IMR-90 (cell line): ENCODE measurements around the gene COL7A1. TPM values are rescaled to one million over a fixed set of nuclear protein-coding genes. Genes with fewer than 3 reads are reported as not detected.

Experiments used
- ATAC-seq: fragments of 200-7000 bp; cut with Tn5 transposase; 2 replicates; pipeline ENCODE4 v1.9.1; 2020; ENCODE audit warnings: low read depth, mild to moderate bottlenecking, moderate library complexity
- BruUV-seq: library from RNA; stranded (reverse); fragments of 400-500 nt; replicated peaks from 2 replicates; lab custom pipeline; 2021; lab: Mats Ljungman, UMichigan
- CTCF ChIA-PET: fragments of 300-600 bp; formaldehyde crosslinking; extraction: SDS; loops from one replicate; lab custom pipeline; 2021; ENCODE audit warnings: antibody characterized with exemption; lab: Yijun Ruan, JAX
- POLR2A ChIA-PET: fragments of 300-600 bp; sonication (Branson Sonifier 250); formaldehyde crosslinking; loops from one replicate; lab custom pipeline; 2022; ENCODE audit warnings: antibody characterized with exemption; ENCODE audit not compliant: unreplicated experiment; lab: Charles Lee
- DNase-seq: peaks from one replicate; pipeline ENCODE4 v3.0.0; 2013
- H2AFZ ChIP-seq: replicated peaks from 2 replicates; pipeline ENCODE3; 2013; ENCODE audit warnings: low read length, mild to moderate bottlenecking; ENCODE audit not compliant: poor library complexity
- H2AK5ac ChIP-seq: 2 replicates; pipeline ENCODE4 v1.6.1; 2013; ENCODE audit warnings: low read depth, low read length, inconsistent platforms
- H2AK9ac ChIP-seq: replicated peaks from 2 replicates; pipeline ENCODE3; 2013; ENCODE audit warnings: mild to moderate bottlenecking, low read depth, low read length, moderate library complexity; ENCODE audit not compliant: poor library complexity
- H2BK120ac ChIP-seq: 2 replicates; pipeline ENCODE4 v1.6.1; 2013; ENCODE audit warnings: low read depth, low read length, inconsistent platforms
- H2BK15ac ChIP-seq: 3 replicates; pipeline ENCODE4 v1.6.1; 2013; ENCODE audit warnings: low read depth, low read length, inconsistent platforms
- H2BK20ac ChIP-seq: 2 replicates; pipeline ENCODE4 v1.6.1; 2013; ENCODE audit warnings: low read depth, mild to moderate bottlenecking, inconsistent platforms, low read length, moderate library complexity
- H2BK5ac ChIP-seq: 2 replicates; pipeline ENCODE4 v1.6.1; 2013; ENCODE audit warnings: mild to moderate bottlenecking, low read depth, low read length, inconsistent platforms; ENCODE audit not compliant: poor library complexity, severe bottlenecking
- H3K14ac ChIP-seq: replicated peaks from 2 replicates; pipeline ENCODE4 v1.6.1; 2013; ENCODE audit warnings: low read depth, low read length, inconsistent platforms
- H3K18ac ChIP-seq: 2 replicates; pipeline ENCODE4 v1.6.1; 2013; ENCODE audit warnings: low read depth, low read length, control low read depth
- H3K23ac ChIP-seq: 2 replicates; pipeline ENCODE4 v1.6.1; 2013; ENCODE audit warnings: low read depth, low read length, inconsistent platforms
- H3K27ac ChIP-seq: 2 replicates; pipeline ENCODE4 v1.5.1; 2013; ENCODE audit warnings: mild to moderate bottlenecking, control low read depth, low read length; ENCODE audit not compliant: insufficient read depth
- H3K27me3 ChIP-seq: 2 replicates; pipeline ENCODE4 v1.6.1; 2013; ENCODE audit warnings: low read length; ENCODE audit not compliant: control insufficient read depth, insufficient read depth
- H3K36me3 ChIP-seq: 2 replicates; pipeline ENCODE4 v1.6.1; 2013; ENCODE audit warnings: low read length, mixed read lengths; ENCODE audit not compliant: control insufficient read depth, insufficient read depth
- H3K4ac ChIP-seq: 2 replicates; pipeline ENCODE4 v1.6.1; 2013; ENCODE audit warnings: low read depth, low read length, inconsistent platforms
- H3K4me1 ChIP-seq: 2 replicates; pipeline ENCODE4 v1.6.1; 2013; ENCODE audit warnings: low read length, mixed read lengths; ENCODE audit not compliant: control insufficient read depth, insufficient read depth
- H3K4me2 ChIP-seq: 2 replicates; pipeline ENCODE4 v1.6.1; 2013; ENCODE audit warnings: low read depth, mild to moderate bottlenecking, control low read depth, low read length, moderate library complexity
- H3K4me3 ChIP-seq: 2 replicates; pipeline ENCODE4 v1.5.1; 2013; ENCODE audit warnings: low read depth, mild to moderate bottlenecking, control low read depth, low read length, moderate library complexity; ENCODE audit not compliant: insufficient read depth
- H3K56ac ChIP-seq: 2 replicates; pipeline ENCODE4 v1.6.1; 2013; ENCODE audit warnings: low read length, inconsistent platforms; ENCODE audit not compliant: insufficient read depth; ENCODE audit errors: extremely low read depth
- H3K79me1 ChIP-seq, 2 experiments: 2 replicates each; pipeline ENCODE4 v1.6.1; 2013; ENCODE audit warnings: low read length in 2 of 2, inconsistent platforms in 1 of 2, low read depth in 1 of 2
- H3K9ac ChIP-seq: 2 replicates; pipeline ENCODE4 v1.6.1; 2013; ENCODE audit warnings: low read depth, low read length, control low read depth
- H3K9me1 ChIP-seq: 2 replicates; pipeline ENCODE4 v1.6.1; 2013; ENCODE audit warnings: low read length, inconsistent platforms; ENCODE audit not compliant: insufficient read depth
- H3K9me3 ChIP-seq: 2 replicates; pipeline ENCODE4 v1.6.1; 2013; ENCODE audit warnings: low read length; ENCODE audit not compliant: control insufficient read depth, insufficient read depth
- H4K20me1 ChIP-seq: 2 replicates; pipeline ENCODE4 v1.6.1; 2013; ENCODE audit warnings: low read length, inconsistent platforms; ENCODE audit not compliant: insufficient read depth
- H4K5ac ChIP-seq: 2 replicates; pipeline ENCODE4 v1.6.1; 2013; ENCODE audit warnings: mild to moderate bottlenecking, low read depth, low read length, control low read depth
- H4K8ac ChIP-seq, 2 experiments: 2 replicates each; pipeline ENCODE4 v1.6.1; 2013; ENCODE audit warnings: low read depth in 2 of 2, low read length in 2 of 2, control low read depth in 1 of 2, inconsistent platforms in 1 of 2
- H4K91ac ChIP-seq: 2 replicates; pipeline ENCODE4 v1.6.1; 2013; ENCODE audit warnings: low read depth, low read length, inconsistent platforms; ENCODE audit not compliant: insufficient read depth
- BHLHE40 ChIP-seq: fragments of 150-350 bp; IDR thresholded peaks from 2 replicates; pipeline ENCODE4 v1.6.1; 2016; ENCODE audit warnings: mild to moderate bottlenecking, low read depth, low read length
- CEBPB ChIP-seq: IDR thresholded peaks from 2 replicates; pipeline ENCODE4 v1.6.1; 2012; ENCODE audit warnings: low read depth, low read length, improper control_type of control experiment
- CHD1 ChIP-seq: IDR thresholded peaks from 2 replicates; pipeline ENCODE4 v1.6.1; 2012; ENCODE audit warnings: low read depth, low read length, improper control_type of control experiment
- CTCF ChIP-seq: conservative IDR thresholded peaks from 2 replicates; pipeline ENCODE4 v1.5.1; 2012; ENCODE audit warnings: mild to moderate bottlenecking, low read depth, low read length, improper control_type of control experiment
- ELK1 ChIP-seq: fragments of 150-350 bp; IDR thresholded peaks from 2 replicates; pipeline ENCODE4 v1.6.1; 2016; ENCODE audit warnings: low read depth, mild to moderate bottlenecking, low read length, moderate library complexity, borderline replicate concordance
- MAZ ChIP-seq: IDR thresholded peaks from 2 replicates; pipeline ENCODE4 v1.6.1; 2012; ENCODE audit warnings: low read depth, mild to moderate bottlenecking, low read length, improper control_type of control experiment, moderate library complexity, borderline replicate concordance
- MXI1 ChIP-seq: IDR thresholded peaks from 2 replicates; pipeline ENCODE4 v1.6.1; 2012; ENCODE audit warnings: low read depth, mild to moderate bottlenecking, low read length, moderate library complexity, borderline replicate concordance
- POLR2A ChIP-seq: IDR thresholded peaks from 2 replicates; pipeline ENCODE4 v1.6.1; 2012; ENCODE audit warnings: mild to moderate bottlenecking, low read depth, low read length
- RAD21 ChIP-seq: IDR thresholded peaks from 2 replicates; pipeline ENCODE4 v1.6.1; 2012; ENCODE audit warnings: low read length, improper control_type of control experiment
- RCOR1 ChIP-seq: IDR thresholded peaks from 2 replicates; pipeline ENCODE4 v1.6.1; 2012; ENCODE audit warnings: mild to moderate bottlenecking, low read length, improper control_type of control experiment; ENCODE audit not compliant: insufficient replicate concordance
- RFX5 ChIP-seq: IDR thresholded peaks from 2 replicates; pipeline ENCODE4 v1.8.0; 2012; ENCODE audit warnings: low read depth, mild to moderate bottlenecking, low read length, moderate library complexity
- SMC3 ChIP-seq: fragments of 150-350 bp; IDR thresholded peaks from 2 replicates; pipeline ENCODE4 v1.6.1; 2016; ENCODE audit warnings: low read depth, mild to moderate bottlenecking, antibody characterized with exemption, low read length, moderate library complexity
- USF2 ChIP-seq: fragments of 150-350 bp; IDR thresholded peaks from 2 replicates; pipeline ENCODE4 v1.6.1; 2017; ENCODE audit warnings: mild to moderate bottlenecking, antibody characterized with exemption, low read length, low read depth
- WGBS, 2 experiments: methylation state at CpG; one replicate each; pipeline versions ENCODE4 v1.1.5 to v1.1.7; 2013; ENCODE audit warnings: missing lambda C conversion rate in 2 of 2; ENCODE audit not compliant: insufficient read length in 1 of 2; ENCODE audit errors: extremely low coverage in 2 of 2; 5-methylcytosine and 5-hydroxymethylcytosine counted together
- dilution Hi-C: fragments of 300-500 bp; cut with HindIII; formaldehyde crosslinking; loops from one replicate; pipeline ENCODE4 v1.14.3; 2018; ENCODE audit warnings: low sequenced_read_pairs; ENCODE audit not compliant: unreplicated experiment
- in situ Hi-C: fragments of 300-500 bp; cut with MboI; formaldehyde crosslinking; loops from 3 replicates; pipeline ENCODE4 v1.14.3; 2019; ENCODE audit warnings: low sequenced_read_pairs, inconsistent platforms, mixed read lengths
- intact Hi-C: fragments of 100-400 bp; cut with micrococcal nuclease; formaldehyde crosslinking; loops from 2 replicates; pipeline ENCODE4 v1.10.0; 2022
- polyA plus RNA-seq, 3 experiments: library from polyadenylated mRNA; depleted of rRNA; stranded (reverse); fragments of >200 nt; gene quantifications; 2 replicates each; pipeline ENCODE4 v1.2.3, GENCODE V29; 2012; ENCODE audit warnings: low replicate concordance in 1 of 3
- total RNA-seq: library from RNA; depleted of rRNA; stranded (reverse); fragments of >200 nt; gene quantifications from 2 replicates; pipeline ENCODE4 v1.2.3, GENCODE V29; 2012

The COL7A1 gene
- total and polyA plus RNA-seq, 2 of the 4 experiments (the other 2 are of a cell fraction) = 4.1 to 20.3 TPM

GRCh38 chr3:48591886-48592518, 3.1 kb downstream of the COL7A1 start:
- in situ Hi-C loops = no loop called here
- H3K9me1 ChIP-seq = peaks cover 49% of the 10 kb centered on the region
- dilution Hi-C loops = no loop called here
- H2BK5ac ChIP-seq = no peak overlapping the region
- no peaks in the 10 kb centered on the region for H3K27me3 ChIP-seq
- H3K14ac ChIP-seq = no peak overlapping the region; the same call in 1 of the 2 replicates
- no peak for TF ChIP-seq CTCF
- no peak for TF ChIP-seq BHLHE40
- no peak for TF ChIP-seq MXI1
- TF ChIP-seq CHD1 = no peak
- no peak for TF ChIP-seq RCOR1
- no peak for TF ChIP-seq CEBPB
- no peak for TF ChIP-seq SMC3
- no peak for TF ChIP-seq ELK1
- TF ChIP-seq USF2 = no peak
- no peak for TF ChIP-seq RAD21
- TF ChIP-seq POLR2A = no peak
- TF ChIP-seq RFX5 = no peak
- no peak for TF ChIP-seq MAZ
- no peak overlapping the region for H3K27ac ChIP-seq
- CTCF ChIA-PET = no interaction called here
- no peak overlapping the region for H2AFZ ChIP-seq
- H3K9me3 ChIP-seq = no peaks in the 10 kb centered on the region
- no peak overlapping the region for H2BK120ac ChIP-seq
- H2BK20ac ChIP-seq = no peak overlapping the region
- H3K79me1 ChIP-seq = peaks cover 28 to 82% of the 10 kb centered on the region in 2 experiments
- H3K56ac ChIP-seq = no peak overlapping the region
- H3K9ac ChIP-seq = no peak overlapping the region
- H4K8ac ChIP-seq = no peak overlapping the region
- POLR2A ChIA-PET = no interaction called here
- no peak overlapping the region for H4K91ac ChIP-seq
- H2AK9ac ChIP-seq = peak overlapping the region; percentile 85
- peaks cover 52% of the 10 kb centered on the region for H3K36me3 ChIP-seq
- no peak overlapping the region for H3K4me2 ChIP-seq
- WGBS, 2 experiments = 100% methylated on average over 4 of the region's 22 CpGs; no CpG with 5 or more reads in 1 of the 2 experiments
- H3K4ac ChIP-seq = no peak overlapping the region
- H4K20me1 ChIP-seq = no peaks in the 10 kb centered on the region; the same call in 1 of the 2 replicates
- peak overlapping the region; percentile 28 for H2AK5ac ChIP-seq
- no peak overlapping the region for H3K18ac ChIP-seq
- no peak overlapping the region for H3K4me3 ChIP-seq
- DNase-seq (no peak), ATAC-seq (no peak)
- peaks cover 28% of the 10 kb centered on the region for H3K4me1 ChIP-seq
- no peak overlapping the region for H3K23ac ChIP-seq
- H2BK15ac ChIP-seq = no peak overlapping the region
- intact Hi-C loops = no loop called here
- H4K5ac ChIP-seq = no peak overlapping the region
- no TSS peak for BruUV-seq
